NCI-H82 (cell line): ENCODE data around the gene FMNL1.
"Not testable (repeated sequence)": the region's sequence is repeated elsewhere in the genome, so short reads cannot be mapped to it uniquely, and the experiment has no call there.

Experiments used
- DNase-seq: peaks from one replicate; lab custom pipeline; 2025; lab: John Stamatoyannopoulos, UW

FMNL1 gene, protein sequence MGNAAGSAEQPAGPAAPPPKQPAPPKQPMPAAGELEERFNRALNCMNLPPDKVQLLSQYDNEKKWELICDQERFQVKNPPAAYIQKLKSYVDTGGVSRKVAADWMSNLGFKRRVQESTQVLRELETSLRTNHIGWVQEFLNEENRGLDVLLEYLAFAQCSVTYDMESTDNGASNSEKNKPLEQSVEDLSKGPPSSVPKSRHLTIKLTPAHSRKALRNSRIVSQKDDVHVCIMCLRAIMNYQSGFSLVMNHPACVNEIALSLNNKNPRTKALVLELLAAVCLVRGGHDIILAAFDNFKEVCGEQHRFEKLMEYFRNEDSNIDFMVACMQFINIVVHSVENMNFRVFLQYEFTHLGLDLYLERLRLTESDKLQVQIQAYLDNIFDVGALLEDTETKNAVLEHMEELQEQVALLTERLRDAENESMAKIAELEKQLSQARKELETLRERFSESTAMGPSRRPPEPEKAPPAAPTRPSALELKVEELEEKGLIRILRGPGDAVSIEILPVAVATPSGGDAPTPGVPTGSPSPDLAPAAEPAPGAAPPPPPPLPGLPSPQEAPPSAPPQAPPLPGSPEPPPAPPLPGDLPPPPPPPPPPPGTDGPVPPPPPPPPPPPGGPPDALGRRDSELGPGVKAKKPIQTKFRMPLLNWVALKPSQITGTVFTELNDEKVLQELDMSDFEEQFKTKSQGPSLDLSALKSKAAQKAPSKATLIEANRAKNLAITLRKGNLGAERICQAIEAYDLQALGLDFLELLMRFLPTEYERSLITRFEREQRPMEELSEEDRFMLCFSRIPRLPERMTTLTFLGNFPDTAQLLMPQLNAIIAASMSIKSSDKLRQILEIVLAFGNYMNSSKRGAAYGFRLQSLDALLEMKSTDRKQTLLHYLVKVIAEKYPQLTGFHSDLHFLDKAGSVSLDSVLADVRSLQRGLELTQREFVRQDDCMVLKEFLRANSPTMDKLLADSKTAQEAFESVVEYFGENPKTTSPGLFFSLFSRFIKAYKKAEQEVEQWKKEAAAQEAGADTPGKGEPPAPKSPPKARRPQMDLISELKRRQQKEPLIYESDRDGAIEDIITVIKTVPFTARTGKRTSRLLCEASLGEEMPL

DNA sequence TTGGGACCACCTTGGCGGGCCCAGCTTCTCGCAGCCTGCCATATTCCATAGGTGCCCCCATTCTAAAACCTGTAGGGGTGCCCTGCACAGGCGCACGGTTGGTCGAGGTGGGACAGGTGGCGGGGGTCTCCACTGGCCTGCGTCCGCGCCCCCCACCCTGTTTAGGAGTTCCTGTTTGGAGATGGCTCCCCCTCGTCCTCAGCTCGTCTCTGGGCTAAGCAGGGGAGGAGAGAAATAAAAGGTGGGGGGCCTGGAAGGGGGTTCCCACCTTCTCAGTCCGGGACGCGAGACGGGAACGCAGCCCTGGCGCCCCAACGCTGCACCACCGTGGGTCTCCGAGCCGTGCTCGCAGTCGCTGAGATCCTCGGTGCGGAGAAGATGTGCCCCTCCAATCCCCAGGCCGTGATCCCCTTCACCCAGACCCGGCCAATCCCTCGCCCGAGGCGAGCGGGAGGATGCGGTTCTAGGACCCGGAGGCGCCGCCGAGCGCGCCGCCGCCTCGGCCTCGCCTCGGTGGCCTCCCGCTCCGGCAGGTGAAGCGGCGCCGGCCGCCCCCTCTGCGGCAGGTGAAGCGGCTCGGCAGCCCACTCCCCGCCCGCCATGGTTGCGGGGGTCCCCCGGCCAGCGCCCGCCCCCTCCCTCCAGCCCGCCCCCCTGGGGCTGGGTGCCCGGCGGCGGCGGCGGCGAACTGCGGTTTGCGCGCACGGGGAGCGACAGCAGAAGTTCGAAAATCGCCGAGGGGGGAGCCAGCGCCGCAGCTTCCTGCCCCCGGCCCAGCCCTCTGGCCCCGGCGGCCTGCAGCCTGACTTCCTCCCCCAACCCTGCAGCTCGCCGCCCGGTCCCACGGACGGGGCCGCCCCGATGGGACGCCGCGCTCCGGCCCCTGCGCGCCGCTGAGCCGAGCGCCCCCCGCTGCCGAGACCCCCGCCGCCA lies at the start of gene FMNL1:
Gene FMNL1 (plus strand): TSS at position 805 of the 933 bp plus-strand sequence. CDS start 240 bp downstream, outside the sequence.
- DNase-seq, result peak; percentile 42

- DNase-seq, result no peak
Measured at GRCh38 chr17:45172232-45172540, 49.5 kb upstream of the FMNL1 start.

- peak; percentile 86 for DNase-seq
Measured at GRCh38 chr17:45172541-45173286, 49.0 kb upstream of the FMNL1 start.

GRCh38 chr17:45175759-45176115 lies 45.9 kb upstream of the FMNL1 start:
- no peak for DNase-seq

GRCh38 chr17:45177563-45177962 lies 44.1 kb upstream of the FMNL1 start:
- no peak for DNase-seq

DNA sequence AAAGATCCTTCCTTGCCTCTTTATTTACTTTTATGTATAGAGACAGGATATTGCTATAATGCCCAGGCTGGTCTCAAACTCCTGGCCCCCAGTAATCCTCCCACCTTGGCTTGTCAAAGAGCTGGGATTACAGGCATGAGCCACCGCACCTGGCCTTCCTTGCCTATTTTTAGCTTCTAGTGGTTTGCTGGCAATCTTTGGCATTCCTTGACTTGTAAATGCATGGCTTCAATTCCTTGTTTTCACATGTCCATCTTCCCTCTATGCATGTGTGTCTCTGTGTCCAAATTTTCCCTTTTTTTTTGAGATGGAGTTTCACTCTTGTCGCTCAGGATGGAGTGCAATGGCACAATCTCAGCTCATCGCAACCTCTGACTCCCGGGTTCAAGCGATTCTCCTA lies 37.5 kb upstream of the FMNL1 start:
- DNase-seq, result no peak

GRCh38 chr17:45186801-45187354 lies 34.8 kb upstream of the FMNL1 start:
- peak; percentile 61 for DNase-seq

- DNase-seq, result no peak
Measured at GRCh38 chr17:45189009-45189408, 32.7 kb upstream of the FMNL1 start.

GRCh38 chr17:45190503-45191255 lies 31.0 kb upstream of the FMNL1 start:
- DNase-seq, result no peak

DNA sequence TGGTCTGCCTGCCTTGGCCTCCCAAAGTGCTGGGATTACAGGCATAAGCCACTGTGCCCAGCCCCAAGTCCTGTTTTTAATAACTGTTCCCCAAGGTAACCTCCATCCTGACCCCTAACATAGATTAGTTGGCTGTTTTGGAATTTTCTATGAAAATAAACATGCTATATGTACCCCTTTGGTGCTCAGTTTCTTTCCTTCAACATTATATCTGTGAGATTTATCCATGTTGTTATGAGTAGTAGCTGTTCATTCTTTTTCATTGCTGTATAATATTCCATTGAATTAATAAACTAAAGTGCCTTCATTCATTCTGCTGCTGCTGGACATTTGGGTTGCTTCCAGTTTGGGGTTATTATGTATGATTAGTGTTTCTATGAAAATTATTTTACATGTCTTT lies 26.3 kb upstream of the FMNL1 start:
- DNase-seq, result no peak

DNA sequence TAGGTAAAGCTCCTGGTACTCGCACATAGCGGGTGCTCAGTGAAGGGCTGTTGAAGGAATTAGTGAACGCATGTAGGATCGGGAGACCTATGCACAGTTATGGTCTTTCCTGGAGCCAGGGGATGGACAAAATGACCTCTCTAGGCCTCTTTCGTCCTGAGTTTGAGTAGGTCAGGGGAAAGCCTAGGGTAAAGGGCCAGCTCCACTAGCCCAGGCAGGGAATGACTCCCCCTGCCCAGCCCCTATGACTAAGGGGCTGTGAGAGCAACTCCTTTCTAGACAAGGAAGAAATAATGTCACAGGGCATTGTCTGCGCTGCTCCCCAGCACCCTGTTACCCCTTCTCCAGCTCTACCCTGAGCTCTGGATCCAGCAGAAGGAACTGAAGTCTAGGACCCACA lies 24.6 kb upstream of the FMNL1 start:
- DNase-seq, result peak; percentile 38

- peak; percentile 95 for DNase-seq
Measured at GRCh38 chr17:45197555-45198334, 23.9 kb upstream of the FMNL1 start.

DNA sequence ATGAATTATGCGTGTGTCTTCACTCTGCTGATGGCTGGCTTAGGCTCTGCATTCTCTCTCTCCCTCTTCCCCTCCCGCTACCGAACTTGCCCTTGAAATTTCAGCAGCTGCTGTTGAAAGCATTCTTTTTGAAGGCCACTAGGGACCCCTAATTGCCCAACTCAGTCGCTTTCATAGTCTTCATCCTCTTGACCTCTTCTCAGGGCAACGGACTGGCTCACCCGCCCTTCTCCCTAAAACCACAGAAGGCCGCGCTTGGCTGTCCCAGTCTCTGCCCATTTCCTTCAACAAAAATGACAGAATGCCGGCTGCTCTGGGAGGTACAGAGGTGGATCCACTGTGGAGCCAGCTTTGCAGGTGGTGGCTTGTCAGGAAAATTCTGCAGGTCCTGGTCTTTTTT lies 21.0 kb upstream of the FMNL1 start:
- DNase-seq, result no peak

DNA sequence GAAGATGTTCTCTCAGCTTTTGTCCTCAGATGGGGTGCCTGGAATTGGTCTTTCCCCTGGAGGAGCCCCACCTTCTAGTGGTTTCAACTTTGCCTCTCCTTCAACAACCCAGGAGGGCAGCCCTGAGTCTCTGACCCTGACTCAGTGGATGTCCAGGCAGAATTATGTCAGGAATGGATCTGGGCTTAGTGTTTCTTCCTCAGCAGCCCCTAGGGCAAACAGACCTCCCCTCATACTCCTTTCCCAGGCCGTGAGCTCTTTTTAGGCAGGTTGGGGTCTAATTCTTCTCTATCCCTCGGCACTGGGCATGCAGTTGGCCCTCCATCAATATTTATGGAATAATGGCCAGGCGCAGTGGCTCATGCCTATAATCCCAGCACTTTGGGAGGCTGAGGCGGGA lies 20.2 kb upstream of the FMNL1 start:
- no peak for DNase-seq

DNA sequence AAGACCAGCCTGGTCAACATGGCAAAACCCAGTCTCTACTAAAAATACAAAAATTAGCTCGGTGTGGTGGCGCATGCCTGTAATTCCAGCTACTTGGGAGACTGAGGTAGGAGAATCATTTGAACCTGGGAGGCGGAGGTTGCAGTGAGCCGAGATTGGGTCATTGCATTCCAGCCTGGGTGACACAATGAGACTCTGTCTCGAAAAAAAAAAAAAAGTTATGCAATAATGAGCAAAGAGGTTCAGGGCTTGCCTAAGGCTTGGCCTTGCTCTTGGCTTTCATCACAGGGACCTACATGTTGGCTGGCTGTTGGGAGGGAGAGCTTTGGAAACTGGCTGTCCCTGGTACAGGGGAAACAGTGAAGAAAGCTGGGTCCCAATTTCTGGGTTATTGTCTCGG lies 19.8 kb upstream of the FMNL1 start:
- DNase-seq, result not testable (repeated sequence)

- peak; percentile 93 for DNase-seq
Measured at GRCh38 chr17:45218895-45219661, 2.6 kb upstream of the FMNL1 start.

GRCh38 chr17:45220079-45220478 lies 1.6 kb upstream of the FMNL1 start:
- DNase-seq, result no peak

GRCh38 chr17:45222014-45222288 lies 266 bp downstream of the FMNL1 start:
- DNase-seq, result no peak
